HepG2 (cell line): ENCODE measurements around the gene PPM1H. TPM values are rescaled to one million over a fixed set of nuclear protein-coding genes. Genes with fewer than 3 reads are reported as not detected.

Experiments
- ETV5 ChIP-seq: IDR thresholded peaks from 2 replicates; pipeline ENCODE4 v1.6.1; 2018; ENCODE audit warnings: missing biosample characterization, missing genetic modification reagents, inconsistent platforms, borderline replicate concordance
- FOSL2 ChIP-seq: sonication (generic); formaldehyde crosslinking; IDR thresholded peaks from 2 replicates; pipeline ENCODE4 v1.4.0; 2020; ENCODE audit warnings: missing genetic modification reagents
- GATAD2A ChIP-seq: IDR thresholded peaks from 2 replicates; pipeline ENCODE4 v1.6.1; 2016
- HMG20A ChIP-seq: IDR thresholded peaks from 2 replicates; pipeline ENCODE4 v1.6.1; 2016; ENCODE audit warnings: borderline replicate concordance
- MATR3 ChIP-seq: sonication (generic); formaldehyde crosslinking; IDR thresholded peaks from 2 replicates; pipeline ENCODE4 v1.4.0; 2020; ENCODE audit warnings: missing genetic modification reagents
- NR2F1 ChIP-seq, 2 experiments: fragments of 450-650 bp in 1 of 2; formaldehyde crosslinking in 1 of 2; IDR thresholded peaks; 2 replicates each; pipeline versions ENCODE4 v1.5.0 to v1.6.1; 2016 to 2020; ENCODE audit warnings: mild to moderate bottlenecking in 1 of 2, missing compliant biosample characterization in 1 of 2, missing genetic modification reagents in 1 of 2, moderate library complexity in 1 of 2
- SAP130 ChIP-seq: IDR thresholded peaks from 2 replicates; pipeline ENCODE4 v1.6.1; 2016; ENCODE audit warnings: low read depth
- SNAI1 ChIP-seq: sonication (generic); formaldehyde crosslinking; IDR thresholded peaks from 2 replicates; pipeline ENCODE4 v1.5.0; 2020; ENCODE audit warnings: mild to moderate bottlenecking, missing genetic modification reagents, borderline replicate concordance
- TARDBP ChIP-seq: sonication (generic); formaldehyde crosslinking; IDR thresholded peaks from 2 replicates; pipeline ENCODE4 v1.8.0; 2022; ENCODE audit warnings: mild to moderate bottlenecking, missing genetic modification reagents
- ZNF205 ChIP-seq: IDR thresholded peaks from 2 replicates; pipeline ENCODE4 v1.6.1; 2018; ENCODE audit warnings: missing biosample characterization, missing genetic modification reagents
- polyA plus RNA-seq, 8 experiments: library from polyadenylated mRNA; depleted of rRNA in 3 of 8; stranded (reverse) in 7 of 8; unstranded in 1 of 8; fragments of >200 nt; fragmentation: Illumina TruSeq in 4 of 8; extraction: Trizol in 4 of 8; gene quantifications; 2 replicates each; pipeline versions ENCODE4 v1.2.1 to v1.2.3, GENCODE V29; 2011 to 2016; ENCODE audit warnings: low read depth in 4 of 8, missing spikeins in 1 of 8, mixed read lengths in 1 of 8; ENCODE audit not compliant: insufficient read depth in 1 of 8
- total RNA-seq, 5 experiments: library from RNA; depleted of rRNA; stranded (reverse); fragments of >200 nt; fragmentation: Illumina TruSeq; extraction: Trizol; gene quantifications; 2 replicates each; pipeline ENCODE4 v1.2.3, GENCODE V29; 2016; ENCODE audit warnings: low read depth in 1 of 5
- TF ChIP-seq, protein P1 (sequence below): IDR thresholded peaks from 2 replicates; pipeline ENCODE4 v1.6.1; 2016; ENCODE audit warnings: low read depth, missing genetic modification reagents, missing compliant biosample characterization
- TF ChIP-seq, protein P2 (sequence below): sonication (generic); formaldehyde crosslinking; IDR thresholded peaks from 2 replicates; pipeline ENCODE4 v1.4.0; 2020; ENCODE audit warnings: missing genetic modification reagents
- TF ChIP-seq, protein P3 (sequence below): IDR thresholded peaks from 2 replicates; pipeline ENCODE4 v1.6.1; 2016
- TF ChIP-seq, protein P4 (sequence below): sonication (generic); formaldehyde crosslinking; IDR thresholded peaks from 2 replicates; pipeline ENCODE4 v1.8.1; 2023; ENCODE audit warnings: mild to moderate bottlenecking, missing genetic modification reagents
- TF ChIP-seq, protein P5 (sequence below): sonication (generic); formaldehyde crosslinking; IDR thresholded peaks from 2 replicates; pipeline ENCODE4 v1.4.0; 2020; ENCODE audit warnings: missing genetic modification reagents

The PPM1H gene
- total and polyA plus RNA-seq, 2 of the 13 experiments (the other 11 are each of a cell fraction or from before 2014, with no cell fraction given): 29.1 to 38.1 TPM

DNA sequence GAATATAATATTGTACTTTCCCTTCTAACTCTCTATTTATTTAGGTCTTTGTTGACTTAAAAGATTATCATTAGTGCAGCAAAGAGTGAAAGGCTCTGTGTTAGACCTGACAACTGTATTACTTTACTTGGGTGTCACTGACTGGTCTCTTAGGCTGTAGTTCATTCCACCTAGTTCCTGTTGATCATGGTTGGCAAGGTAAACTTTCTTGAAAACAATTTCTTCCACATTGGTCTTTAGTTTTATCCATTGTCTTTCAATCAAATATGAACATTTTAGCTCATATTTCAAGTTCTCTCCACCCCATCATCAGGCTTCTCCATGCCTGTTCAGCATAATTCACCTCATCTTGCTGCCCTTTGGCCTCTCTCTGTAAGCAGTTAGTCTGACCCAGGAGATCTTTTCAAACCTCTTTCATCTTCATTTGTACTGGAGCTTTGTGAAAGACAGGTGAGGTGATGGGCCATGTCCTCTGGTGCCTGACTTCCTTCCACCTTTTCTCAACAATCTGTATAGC lies 32.1 kb upstream of the PPM1H start (continued):
- TF ChIP-seq ETV5: peak; percentile 24; the same call in 1 of the 2 replicates
- TF ChIP-seq MATR3 (CRISPR knock-in tag): no peak
- peak; percentile 75 for TF ChIP-seq HMG20A
- peak in 1 of 2 experiments; percentile 53; a peak in 2 of 4 replicates for TF ChIP-seq NR2F1 (CRISPR knock-in tag; IDR thresholded peaks at IDR 0.05)
- TF ChIP-seq SNAI1: no peak
- TF ChIP-seq, protein P1, sequence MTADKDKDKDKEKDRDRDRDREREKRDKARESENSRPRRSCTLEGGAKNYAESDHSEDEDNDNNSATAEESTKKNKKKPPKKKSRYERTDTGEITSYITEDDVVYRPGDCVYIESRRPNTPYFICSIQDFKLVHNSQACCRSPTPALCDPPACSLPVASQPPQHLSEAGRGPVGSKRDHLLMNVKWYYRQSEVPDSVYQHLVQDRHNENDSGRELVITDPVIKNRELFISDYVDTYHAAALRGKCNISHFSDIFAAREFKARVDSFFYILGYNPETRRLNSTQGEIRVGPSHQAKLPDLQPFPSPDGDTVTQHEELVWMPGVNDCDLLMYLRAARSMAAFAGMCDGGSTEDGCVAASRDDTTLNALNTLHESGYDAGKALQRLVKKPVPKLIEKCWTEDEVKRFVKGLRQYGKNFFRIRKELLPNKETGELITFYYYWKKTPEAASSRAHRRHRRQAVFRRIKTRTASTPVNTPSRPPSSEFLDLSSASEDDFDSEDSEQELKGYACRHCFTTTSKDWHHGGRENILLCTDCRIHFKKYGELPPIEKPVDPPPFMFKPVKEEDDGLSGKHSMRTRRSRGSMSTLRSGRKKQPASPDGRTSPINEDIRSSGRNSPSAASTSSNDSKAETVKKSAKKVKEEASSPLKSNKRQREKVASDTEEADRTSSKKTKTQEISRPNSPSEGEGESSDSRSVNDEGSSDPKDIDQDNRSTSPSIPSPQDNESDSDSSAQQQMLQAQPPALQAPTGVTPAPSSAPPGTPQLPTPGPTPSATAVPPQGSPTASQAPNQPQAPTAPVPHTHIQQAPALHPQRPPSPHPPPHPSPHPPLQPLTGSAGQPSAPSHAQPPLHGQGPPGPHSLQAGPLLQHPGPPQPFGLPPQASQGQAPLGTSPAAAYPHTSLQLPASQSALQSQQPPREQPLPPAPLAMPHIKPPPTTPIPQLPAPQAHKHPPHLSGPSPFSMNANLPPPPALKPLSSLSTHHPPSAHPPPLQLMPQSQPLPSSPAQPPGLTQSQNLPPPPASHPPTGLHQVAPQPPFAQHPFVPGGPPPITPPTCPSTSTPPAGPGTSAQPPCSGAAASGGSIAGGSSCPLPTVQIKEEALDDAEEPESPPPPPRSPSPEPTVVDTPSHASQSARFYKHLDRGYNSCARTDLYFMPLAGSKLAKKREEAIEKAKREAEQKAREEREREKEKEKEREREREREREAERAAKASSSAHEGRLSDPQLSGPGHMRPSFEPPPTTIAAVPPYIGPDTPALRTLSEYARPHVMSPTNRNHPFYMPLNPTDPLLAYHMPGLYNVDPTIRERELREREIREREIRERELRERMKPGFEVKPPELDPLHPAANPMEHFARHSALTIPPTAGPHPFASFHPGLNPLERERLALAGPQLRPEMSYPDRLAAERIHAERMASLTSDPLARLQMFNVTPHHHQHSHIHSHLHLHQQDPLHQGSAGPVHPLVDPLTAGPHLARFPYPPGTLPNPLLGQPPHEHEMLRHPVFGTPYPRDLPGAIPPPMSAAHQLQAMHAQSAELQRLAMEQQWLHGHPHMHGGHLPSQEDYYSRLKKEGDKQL (CRISPR knock-in tag): 0 out of 2 replicates have a peak, but pooled peaks have one; percentile 10
- TF ChIP-seq, protein P2, sequence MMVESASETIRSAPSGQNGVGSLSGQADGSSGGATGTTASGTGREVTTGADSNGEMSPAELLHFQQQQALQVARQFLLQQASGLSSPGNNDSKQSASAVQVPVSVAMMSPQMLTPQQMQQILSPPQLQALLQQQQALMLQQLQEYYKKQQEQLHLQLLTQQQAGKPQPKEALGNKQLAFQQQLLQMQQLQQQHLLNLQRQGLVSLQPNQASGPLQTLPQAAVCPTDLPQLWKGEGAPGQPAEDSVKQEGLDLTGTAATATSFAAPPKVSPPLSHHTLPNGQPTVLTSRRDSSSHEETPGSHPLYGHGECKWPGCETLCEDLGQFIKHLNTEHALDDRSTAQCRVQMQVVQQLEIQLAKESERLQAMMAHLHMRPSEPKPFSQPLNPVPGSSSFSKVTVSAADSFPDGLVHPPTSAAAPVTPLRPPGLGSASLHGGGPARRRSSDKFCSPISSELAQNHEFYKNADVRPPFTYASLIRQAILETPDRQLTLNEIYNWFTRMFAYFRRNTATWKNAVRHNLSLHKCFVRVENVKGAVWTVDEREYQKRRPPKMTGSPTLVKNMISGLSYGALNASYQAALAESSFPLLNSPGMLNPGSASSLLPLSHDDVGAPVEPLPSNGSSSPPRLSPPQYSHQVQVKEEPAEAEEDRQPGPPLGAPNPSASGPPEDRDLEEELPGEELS (CRISPR knock-in tag): peak; percentile 83; the same call in 1 of the 2 replicates
- TF ChIP-seq TARDBP (CRISPR knock-in tag): peak; percentile 78
- TF ChIP-seq, protein P3, sequence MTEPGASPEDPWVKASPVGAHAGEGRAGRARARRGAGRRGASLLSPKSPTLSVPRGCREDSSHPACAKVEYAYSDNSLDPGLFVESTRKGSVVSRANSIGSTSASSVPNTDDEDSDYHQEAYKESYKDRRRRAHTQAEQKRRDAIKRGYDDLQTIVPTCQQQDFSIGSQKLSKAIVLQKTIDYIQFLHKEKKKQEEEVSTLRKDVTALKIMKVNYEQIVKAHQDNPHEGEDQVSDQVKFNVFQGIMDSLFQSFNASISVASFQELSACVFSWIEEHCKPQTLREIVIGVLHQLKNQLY (CRISPR knock-in tag): no peak
- peak; percentile 79 for TF ChIP-seq GATAD2A (CRISPR knock-in tag)
- 0 out of 2 replicates have a peak, but pooled peaks have one; percentile 4 for TF ChIP-seq FOSL2 (CRISPR knock-in tag)
- TF ChIP-seq SAP130 (CRISPR knock-in tag): peak; percentile 57
- TF ChIP-seq ZNF205: 0 out of 2 replicates have a peak, but pooled peaks have one; percentile 28
- TF ChIP-seq, protein P4, sequence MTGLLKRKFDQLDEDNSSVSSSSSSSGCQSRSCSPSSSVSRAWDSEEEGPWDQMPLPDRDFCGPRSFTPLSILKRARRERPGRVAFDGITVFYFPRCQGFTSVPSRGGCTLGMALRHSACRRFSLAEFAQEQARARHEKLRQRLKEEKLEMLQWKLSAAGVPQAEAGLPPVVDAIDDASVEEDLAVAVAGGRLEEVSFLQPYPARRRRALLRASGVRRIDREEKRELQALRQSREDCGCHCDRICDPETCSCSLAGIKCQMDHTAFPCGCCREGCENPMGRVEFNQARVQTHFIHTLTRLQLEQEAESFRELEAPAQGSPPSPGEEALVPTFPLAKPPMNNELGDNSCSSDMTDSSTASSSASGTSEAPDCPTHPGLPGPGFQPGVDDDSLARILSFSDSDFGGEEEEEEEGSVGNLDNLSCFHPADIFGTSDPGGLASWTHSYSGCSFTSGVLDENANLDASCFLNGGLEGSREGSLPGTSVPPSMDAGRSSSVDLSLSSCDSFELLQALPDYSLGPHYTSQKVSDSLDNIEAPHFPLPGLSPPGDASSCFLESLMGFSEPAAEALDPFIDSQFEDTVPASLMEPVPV (CRISPR knock-in tag): peak; percentile 31; the same call in 1 of the 2 replicates
- TF ChIP-seq, protein P5, sequence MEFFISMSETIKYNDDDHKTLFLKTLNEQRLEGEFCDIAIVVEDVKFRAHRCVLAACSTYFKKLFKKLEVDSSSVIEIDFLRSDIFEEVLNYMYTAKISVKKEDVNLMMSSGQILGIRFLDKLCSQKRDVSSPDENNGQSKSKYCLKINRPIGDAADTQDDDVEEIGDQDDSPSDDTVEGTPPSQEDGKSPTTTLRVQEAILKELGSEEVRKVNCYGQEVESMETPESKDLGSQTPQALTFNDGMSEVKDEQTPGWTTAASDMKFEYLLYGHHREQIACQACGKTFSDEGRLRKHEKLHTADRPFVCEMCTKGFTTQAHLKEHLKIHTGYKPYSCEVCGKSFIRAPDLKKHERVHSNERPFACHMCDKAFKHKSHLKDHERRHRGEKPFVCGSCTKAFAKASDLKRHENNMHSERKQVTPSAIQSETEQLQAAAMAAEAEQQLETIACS (CRISPR knock-in tag): no peak
